Esophagus (tissue), 2 donors: Measurements from ENCODE around the gene CNPPD1. TPM values are rescaled to one million over a fixed set of nuclear protein-coding genes. Genes with fewer than 3 reads are reported as not detected.
A peak's percentile ranks its signal among the peaks of the same experiment; 100 is the strongest.

Source experiments
- H3K27ac ChIP-seq, 2 donors: one replicate each; pipeline ENCODE4 v1.5.1; 2013; ENCODE audit warnings: low read depth in 2 of 2, mild to moderate bottlenecking in 2 of 2, inconsistent platforms in 1 of 2, low read length in 1 of 2, moderate library complexity in 1 of 2
- H3K27me3 ChIP-seq, 2 donors: one replicate each; pipeline ENCODE4 v1.6.1; 2013; ENCODE audit warnings: low read length in 2 of 2, control low read depth in 1 of 2, mild to moderate bottlenecking in 1 of 2; ENCODE audit not compliant: insufficient read depth in 2 of 2, control insufficient read depth in 1 of 2
- H3K36me3 ChIP-seq, 2 donors: one replicate each; pipeline ENCODE4 v1.6.1; 2013; ENCODE audit warnings: low read length in 1 of 2; ENCODE audit not compliant: control insufficient read depth in 2 of 2, insufficient read depth in 2 of 2
- H3K4me1 ChIP-seq, 2 donors: one replicate each; pipeline ENCODE4 v1.6.1; 2013; ENCODE audit warnings: low read length in 1 of 2; ENCODE audit not compliant: control insufficient read depth in 2 of 2, insufficient read depth in 2 of 2
- H3K4me3 ChIP-seq, 2 donors: one replicate each; pipeline ENCODE4 v1.5.1; 2013; ENCODE audit warnings: low read length in 2 of 2, mild to moderate bottlenecking in 2 of 2, low read depth in 1 of 2, moderate library complexity in 1 of 2
- H3K9me3 ChIP-seq, 2 donors: one replicate each; pipeline ENCODE4 v1.6.1; 2013; ENCODE audit warnings: mild to moderate bottlenecking in 2 of 2, low read depth in 1 of 2, low read length in 1 of 2, moderate library complexity in 1 of 2; ENCODE audit not compliant: control insufficient read depth in 2 of 2, insufficient read depth in 1 of 2
- WGBS, 2 donors: extraction: QIAGEN DNeasy Blood & Tissue Kit; methylation state at CpG; one replicate each; pipeline ENCODE4 v1.1.7; 2013; 5-methylcytosine and 5-hydroxymethylcytosine counted together
- polyA plus RNA-seq, 2 donors: library from polyadenylated mRNA; stranded (reverse); fragments of 200-250 nt; gene quantifications; one replicate each; pipeline ENCODE4 v1.2.3, GENCODE V29; 2013
- donor health status: healthy with polysubstance abuse.
- donor health status: Bipolar disorder and iron deficiency.

Gene CNPPD1
- polyA plus RNA-seq, 2 donors: 39.5 to 50.6 TPM

GRCh38 chr2:219179601-219180465 lies 3.1 kb upstream of the CNPPD1 start:
- Histone ChIP-seq H3K27ac (peak overlapping the region in 1 of 2 donors; percentile 3), H3K4me3 (no peak overlapping the region), H3K4me1 (peaks cover 0 to 8% of the 10 kb centered on the region in 2 donors), H3K36me3 (peaks cover 9 to 38% of the 10 kb centered on the region in 2 donors), H3K27me3 (no peaks in the 10 kb centered on the region), H3K9me3 (no peaks in the 10 kb centered on the region)
- 94% methylated on average over 9 of the region's 9 CpGs for whole genome bisulfite sequencing, 2 donors

GRCh38 chr2:219178377-219179175 lies 1.9 kb upstream of the CNPPD1 start:
- Histone ChIP-seq H3K27ac (peak overlapping the region; percentile 99), H3K36me3 (peaks cover 9 to 41% of the 10 kb centered on the region in 2 donors), H3K4me1 (peaks cover 0 to 8% of the 10 kb centered on the region in 2 donors), H3K27me3 (no peaks in the 10 kb centered on the region), H3K4me3 (peak overlapping the region; percentile 80 to 99), H3K9me3 (no peaks in the 10 kb centered on the region)
- 2% methylated on average over 45 of the region's 45 CpGs for WGBS, 2 donors

GRCh38 chr2:219177552-219178376 lies 1.0 kb upstream of the CNPPD1 start, which contains the start of gene RETREG2:
RETREG2 (plus strand) TSS chr2:219178275; CDS start chr2:219178353, 78 bp downstream.
- Histone ChIP-seq H3K4me1 (peaks cover 0 to 8% of the 10 kb centered on the region in 2 donors), H3K4me3 (peak within 1 kb of the TSS; percentile 80 to 99), H3K9me3 (no peaks in the 10 kb centered on the region), H3K27me3 (no peaks in the 10 kb centered on the region), H3K36me3 (peaks cover 5 to 39% of the 10 kb centered on the region in 2 donors), H3K27ac (peak within 1 kb of the TSS; percentile 99)
- WGBS, 2 donors: 0% methylated on average over 53 to 67 of the region's 67 CpGs

- Histone ChIP-seq H3K9me3 (no peaks in the 10 kb centered on the region), H3K27ac (peak overlapping the region; percentile 99), H3K4me3 (peak overlapping the region; percentile 80 to 88), H3K4me1 (peaks cover 0 to 11% of the 10 kb centered on the region in 2 donors), H3K27me3 (no peaks in the 10 kb centered on the region), H3K36me3 (peaks cover under 1 to 31% of the 10 kb centered on the region in 2 donors)
- WGBS, 2 donors: 2 to 3% methylated on average over 41 to 45 of the region's 45 CpGs
These were observed 552 bp downstream of the CNPPD1 start for GRCh38 chr2:219175928-219176817.

GRCh38 chr2:219175486-219175885 lies 1.2 kb downstream of the CNPPD1 start:
- H3K9me3 ChIP-seq: no peaks in the 10 kb centered on the region
- 81 to 82% methylated on average over 7 of the region's 7 CpGs for WGBS, 2 donors
- peak overlapping the region in 1 of 2 donors; percentile 80 for H3K4me3 ChIP-seq
- H3K4me1 ChIP-seq: peaks cover 0 to 11% of the 10 kb centered on the region in 2 donors
- peaks cover 0 to 24% of the 10 kb centered on the region in 2 donors for H3K36me3 ChIP-seq
- H3K27me3 ChIP-seq: no peaks in the 10 kb centered on the region
- H3K27ac ChIP-seq: peak overlapping the region in 1 of 2 donors; percentile 17

- 88 to 91% methylated on average over 7 of the region's 7 CpGs for WGBS, 2 donors
- Histone ChIP-seq H3K36me3 (peaks cover 0 to 24% of the 10 kb centered on the region in 2 donors), H3K4me1 (peaks cover 0 to 11% of the 10 kb centered on the region in 2 donors), H3K9me3 (no peaks in the 10 kb centered on the region), H3K27ac (no peak overlapping the region), H3K4me3 (no peak overlapping the region), H3K27me3 (no peaks in the 10 kb centered on the region)
These were observed 1.9 kb downstream of the CNPPD1 start for GRCh38 chr2:219174801-219175200.

- peaks cover 0 to 11% of the 10 kb centered on the region in 2 donors for H3K4me1 ChIP-seq
- no peak overlapping the region for H3K4me3 ChIP-seq
- peaks cover 0 to 21% of the 10 kb centered on the region in 2 donors for H3K36me3 ChIP-seq
- H3K27ac ChIP-seq: no peak overlapping the region
- 85 to 88% methylated on average over 3 of the region's 3 CpGs for WGBS, 2 donors
- no peaks in the 10 kb centered on the region for H3K9me3 ChIP-seq
- no peaks in the 10 kb centered on the region for H3K27me3 ChIP-seq
These were observed 2.6 kb downstream of the CNPPD1 start for GRCh38 chr2:219174146-219174545.

GRCh38 chr2:219173176-219173575 lies 3.5 kb downstream of the CNPPD1 start:
- H3K36me3 ChIP-seq: peaks cover 0 to 21% of the 10 kb centered on the region in 2 donors
- 91 to 93% methylated on average over 6 of the region's 6 CpGs for WGBS, 2 donors
- no peaks in the 10 kb centered on the region for H3K27me3 ChIP-seq
- H3K4me1 ChIP-seq: peaks cover 0 to 6% of the 10 kb centered on the region in 2 donors
- no peak overlapping the region for H3K4me3 ChIP-seq
- H3K27ac ChIP-seq: no peak overlapping the region
- no peaks in the 10 kb centered on the region for H3K9me3 ChIP-seq
